Measurements from ENCODE around the gene ST8SIA1.
A peak's percentile ranks its signal among the peaks of the same experiment; 100 is the strongest.

The ST8SIA1 gene

DNA sequence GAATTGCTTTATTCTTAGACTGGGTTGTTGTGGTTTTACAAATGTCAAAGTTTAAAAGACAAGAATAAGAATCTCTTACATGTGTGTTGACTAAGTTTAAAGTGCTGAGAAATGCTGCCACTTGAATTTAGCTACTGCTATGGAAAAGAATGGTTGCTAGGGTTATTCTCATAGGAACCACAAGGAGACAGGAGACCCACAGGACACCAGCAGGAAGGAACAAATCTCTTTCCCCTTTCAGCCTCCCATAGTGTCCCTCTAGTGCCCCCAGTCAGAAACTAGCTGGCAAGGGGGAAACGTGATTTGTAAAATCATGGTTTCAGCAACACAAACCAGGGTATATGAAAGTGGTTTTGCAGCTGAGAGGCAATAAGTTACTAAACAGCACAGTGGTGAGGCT lies 102.7 kb downstream of the ST8SIA1 start:
- no peak for DNase-seq

GRCh38 chr12:22231078-22231477 lies 103.4 kb downstream of the ST8SIA1 start:
- no peak for DNase-seq

GRCh38 chr12:22230280-22230794 lies 104.2 kb downstream of the ST8SIA1 start:
- DNase-seq: no peak

- DNase-seq: no peak
These were observed 104.7 kb downstream of the ST8SIA1 start for GRCh38 chr12:22229652-22230279.

- DNase-seq: no peak
These were observed 106.3 kb downstream of the ST8SIA1 start for GRCh38 chr12:22228022-22228875.

GRCh38 chr12:22223356-22223755 lies 111.2 kb downstream of the ST8SIA1 start:
- DNase-seq: no peak

DNA sequence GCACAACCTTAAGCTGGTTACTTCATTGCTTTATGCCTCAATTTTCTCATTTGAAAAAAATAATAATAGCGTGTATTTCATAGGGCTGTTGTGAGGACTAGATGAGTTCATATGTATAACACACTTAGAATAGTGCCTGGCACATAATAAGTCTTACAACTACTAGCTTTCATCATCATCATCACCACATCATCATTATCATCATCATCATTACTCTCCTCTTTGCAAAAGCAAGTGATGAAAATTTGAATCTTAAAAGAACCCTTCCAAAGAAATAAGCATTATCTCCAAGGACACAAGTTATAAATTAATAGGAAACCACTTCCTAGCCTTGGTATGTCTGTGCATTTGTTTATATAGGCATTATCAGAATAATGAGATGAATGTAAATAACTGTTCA lies 117.0 kb downstream of the ST8SIA1 start:
- DNase-seq: no peak

GRCh38 chr12:22215467-22216253 lies 118.8 kb downstream of the ST8SIA1 start:
- DNase-seq: no peak

GRCh38 chr12:22211128-22211527 lies 123.4 kb downstream of the ST8SIA1 start:
- DNase-seq: no peak

- DNase-seq: no peak
These were observed 125.1 kb downstream of the ST8SIA1 start for GRCh38 chr12:22209422-22209821.

DNA sequence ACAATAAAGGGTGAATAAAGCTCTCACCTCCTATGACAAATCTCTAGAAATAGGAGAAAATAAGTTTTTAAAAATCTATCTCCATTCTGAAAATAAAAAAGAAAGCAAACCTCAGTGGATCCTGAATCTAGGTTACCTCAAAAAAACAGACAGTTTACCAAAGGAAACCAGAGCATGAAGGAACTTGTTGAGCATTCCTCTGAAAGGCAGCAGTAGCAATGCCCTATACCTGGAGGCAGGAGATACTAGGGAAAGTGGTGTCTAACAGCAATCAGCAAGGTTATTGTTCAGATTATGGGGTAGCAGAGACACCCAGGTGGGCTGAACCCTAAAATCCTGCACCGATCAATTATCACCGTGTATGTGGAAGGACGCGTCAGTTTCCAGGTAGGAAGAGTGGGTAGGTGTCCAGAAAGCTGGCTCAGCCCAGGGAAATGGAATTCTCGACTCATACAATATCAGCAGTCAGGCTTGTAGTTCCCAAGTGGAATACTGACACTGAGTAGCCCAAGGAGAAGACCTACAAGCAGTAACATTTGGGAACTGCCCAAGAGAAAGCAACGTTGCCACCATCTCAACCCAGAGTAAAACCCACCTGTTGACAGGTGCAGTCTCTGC lies 128.3 kb downstream of the ST8SIA1 start:
- DNase-seq: no peak

- DNase-seq: no peak
These were observed 130.1 kb downstream of the ST8SIA1 start for GRCh38 chr12:22204391-22204790.

DNA sequence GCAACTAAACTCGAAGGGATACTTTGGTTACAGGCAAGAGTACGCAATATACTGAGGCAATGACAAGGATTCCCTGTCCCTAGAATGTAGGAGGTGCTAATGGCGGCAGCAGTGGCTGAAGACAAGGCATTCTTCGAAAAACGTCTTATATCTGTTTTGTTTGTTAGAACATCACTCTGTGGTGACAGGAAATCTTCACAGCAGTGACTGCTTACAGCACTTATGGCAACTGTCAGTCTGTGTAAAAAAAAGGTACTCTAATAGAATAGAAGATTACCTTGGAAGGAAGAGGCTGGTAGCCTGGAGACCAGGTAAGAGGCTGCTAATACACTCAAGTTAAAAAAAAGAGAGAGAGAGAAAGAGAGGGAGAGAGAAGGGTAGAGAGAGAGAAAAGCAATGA lies 131.7 kb downstream of the ST8SIA1 start:
- DNase-seq: no peak

GRCh38 chr12:22201101-22201500 lies 133.4 kb downstream of the ST8SIA1 start:
- DNase-seq: no peak

DNA sequence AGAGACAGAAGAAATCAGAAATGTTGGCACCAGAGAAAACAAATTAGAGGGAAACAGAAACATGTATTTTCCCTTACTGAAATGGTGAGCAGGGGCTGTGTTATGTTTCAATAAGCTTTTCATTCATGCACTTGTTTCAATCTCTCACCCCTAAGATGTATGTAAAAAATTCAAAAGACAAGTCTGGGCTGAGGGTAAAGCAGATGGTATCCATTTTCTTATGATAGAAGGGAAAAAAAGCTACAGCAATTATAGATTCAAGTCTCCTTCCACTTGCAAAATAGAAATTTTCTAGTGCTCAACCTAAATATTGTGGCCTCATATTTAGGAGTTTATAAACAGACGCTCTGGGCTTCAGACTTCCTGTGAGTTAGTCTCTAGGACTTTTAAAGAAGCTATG lies 138.3 kb downstream of the ST8SIA1 start:
- no peak for DNase-seq

GRCh38 chr12:22190969-22191368 lies 143.5 kb downstream of the ST8SIA1 start:
- no peak for DNase-seq

DNA sequence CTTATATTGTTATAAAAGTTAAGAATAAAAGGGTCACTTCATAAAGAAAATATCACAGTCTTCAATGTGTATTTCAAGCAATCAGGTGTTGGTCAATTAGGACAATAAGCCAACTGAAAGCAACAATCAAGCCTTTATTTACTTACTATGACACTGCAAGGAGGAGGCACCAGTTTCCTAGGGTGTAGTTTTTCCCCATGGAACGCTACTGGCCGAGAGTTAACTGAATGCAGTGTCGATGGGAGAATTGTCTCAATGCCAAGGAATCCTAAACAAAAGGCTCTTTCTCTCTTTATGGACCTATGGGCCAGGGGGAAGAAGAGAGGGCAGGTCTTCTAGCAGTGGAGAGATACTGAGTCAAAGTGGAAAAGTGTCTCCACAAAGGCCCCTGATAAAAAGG lies 146.1 kb downstream of the ST8SIA1 start:
- no peak for DNase-seq

DNA sequence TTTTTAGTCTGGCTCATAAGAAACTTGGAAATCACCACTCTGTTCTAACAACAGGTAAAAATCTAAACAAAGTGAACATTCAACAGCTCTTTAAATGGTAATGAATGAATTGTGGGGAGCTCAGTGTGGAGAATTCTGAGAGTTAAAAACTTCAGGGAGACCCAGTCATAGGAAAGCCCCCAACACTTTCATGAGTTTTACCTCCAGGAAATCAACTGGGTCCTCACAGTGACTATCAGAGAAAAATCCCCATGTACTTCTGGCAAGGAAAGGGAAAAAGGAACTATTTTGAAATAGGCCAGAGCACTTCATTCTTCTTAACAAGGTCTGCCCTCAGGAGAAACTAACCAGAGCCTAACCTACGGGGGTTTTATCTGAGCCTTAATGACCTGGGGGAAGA lies 153.8 kb downstream of the ST8SIA1 start:
- no peak for DNase-seq

DNA sequence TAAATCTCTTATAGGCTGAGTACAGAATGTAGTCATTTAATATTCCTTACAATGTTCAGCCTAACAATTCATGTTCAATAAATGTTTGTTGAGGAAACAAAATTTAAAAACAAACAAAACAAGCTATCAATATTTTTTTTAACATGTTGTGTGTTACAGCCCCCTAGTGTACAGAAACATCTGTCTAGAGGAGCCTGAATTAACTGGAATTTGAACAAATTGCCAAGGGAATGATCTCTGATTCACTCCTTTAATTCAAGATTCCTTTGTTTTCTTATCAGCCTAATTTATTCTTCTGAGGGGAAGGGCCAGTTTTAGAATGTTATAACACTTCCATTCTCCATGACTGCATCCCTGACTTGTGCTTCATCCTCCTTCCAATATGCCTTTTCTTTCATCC lies 161.3 kb downstream of the ST8SIA1 start:
- peak; percentile 13 for DNase-seq

DNA sequence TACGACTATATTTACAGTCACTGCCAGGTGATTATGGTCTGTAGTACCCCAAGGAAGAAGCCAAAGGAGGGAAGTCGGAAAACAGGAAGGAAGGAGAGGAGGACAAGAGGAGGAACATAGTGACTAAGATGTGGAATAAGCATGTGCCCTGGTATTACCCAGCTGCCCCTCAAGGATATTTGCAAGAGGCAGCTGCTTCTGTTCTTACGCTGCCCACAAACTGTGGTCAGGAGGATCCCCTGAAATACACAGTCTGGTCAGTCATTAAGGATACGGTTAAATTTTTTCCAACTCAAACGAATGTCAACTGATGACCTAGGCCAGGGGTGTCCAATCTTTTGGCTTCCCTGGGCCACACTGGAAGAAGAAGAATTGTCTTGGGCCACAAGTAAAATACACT lies 162.0 kb downstream of the ST8SIA1 start:
- no peak for DNase-seq

DNA sequence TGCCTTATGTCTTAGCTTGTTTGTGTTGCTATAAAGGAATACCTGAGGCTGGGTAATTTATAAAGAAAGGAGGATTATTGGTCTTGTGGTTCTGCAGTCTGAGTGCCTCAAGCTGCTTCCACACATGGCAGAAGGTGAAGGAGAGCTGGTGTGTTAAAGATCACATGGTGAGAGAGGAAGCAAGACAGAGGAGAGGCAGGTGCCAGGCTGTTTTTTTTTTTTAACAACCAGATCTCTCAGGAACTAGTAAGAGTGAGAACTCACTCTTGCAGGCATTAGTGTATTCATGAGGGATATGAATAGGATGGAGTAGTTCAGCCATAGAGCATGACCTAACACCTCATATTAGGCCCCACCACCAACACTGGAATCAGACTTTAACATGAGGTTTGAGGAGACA lies 165.1 kb downstream of the ST8SIA1 start:
- DNase-seq: no peak

DNA sequence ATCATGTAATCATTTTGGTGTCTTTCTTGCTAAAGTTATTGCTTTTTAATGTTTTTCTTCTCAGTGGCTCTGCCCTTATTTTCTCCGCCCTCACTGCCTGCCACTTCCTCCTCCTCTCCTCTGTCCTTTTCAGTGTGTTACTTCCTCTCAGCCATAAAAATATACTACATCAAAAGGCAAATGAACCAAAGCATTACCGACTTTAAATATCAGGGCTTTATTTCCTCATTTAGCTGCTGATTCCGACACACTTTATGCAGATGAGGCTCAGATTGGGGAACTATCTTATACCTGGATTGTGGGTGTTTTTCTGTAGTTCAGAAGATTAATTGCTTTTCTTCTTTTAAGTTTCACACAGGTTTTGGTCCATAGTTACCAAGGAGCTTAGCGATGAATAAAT lies 170.4 kb downstream of the ST8SIA1 start:
- DNase-seq: peak; percentile 52

DNA sequence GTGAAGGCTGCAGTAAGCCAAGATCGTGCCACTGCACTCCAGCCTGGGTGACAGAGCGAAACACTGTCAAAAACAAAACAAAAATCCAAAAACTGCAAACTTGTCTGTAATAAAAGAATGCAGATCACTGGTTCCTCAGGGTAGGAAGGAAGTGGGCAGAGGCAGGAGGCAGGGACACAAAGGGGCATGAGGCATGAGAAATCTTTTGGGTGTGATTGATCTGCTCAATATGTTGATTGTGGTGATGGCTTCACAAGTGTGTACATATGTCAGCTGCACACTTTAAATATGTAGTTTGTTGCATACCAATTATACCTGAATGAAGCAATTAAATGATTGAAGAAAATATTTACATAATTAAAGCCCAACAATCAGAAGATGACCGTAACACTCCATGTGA lies 170.9 kb downstream of the ST8SIA1 start:
- DNase-seq: peak; percentile 28

All from CD4-positive, alpha-beta T cell treated with Interleukin-17A for 1 hour (primary cell).